H1 (cell line): ENCODE results near the gene DCLK1. TPM values are rescaled to one million over a fixed set of nuclear protein-coding genes. Genes with fewer than 3 reads are reported as not detected.

ENCODE experiments used
- CTCF ChIA-PET: fragments of 300-600 bp; sonication (Branson Sonifier 250); formaldehyde crosslinking; loops from one replicate; lab custom pipeline; 2021; ENCODE audit not compliant: partially characterized antibody; lab: Charles Lee
- POLR2A ChIA-PET: fragments of 300-600 bp; sonication (Branson Sonifier 250); formaldehyde crosslinking; loops from one replicate; lab custom pipeline; 2021; ENCODE audit warnings: inconsistent platforms; ENCODE audit not compliant: partially characterized antibody; lab: Charles Lee
- DNase-seq, 2 experiments: peaks; one replicate each; pipeline versions ENCODE4 v3.0.0 to v3.0.0-alpha.2; 2010 to 2022; ENCODE audit warnings: low spot score in 2 of 2, low read depth in 1 of 2, mixed read lengths in 1 of 2
- FAIRE-seq: peaks from 2 replicates; lab custom pipeline; 2011; peaks lifted over from hg19 to GRCh38; lab: Jason Lieb, UNC
- H2AFZ ChIP-seq: 2 replicates; pipeline ENCODE4 v1.8.1; 2012; ENCODE audit warnings: low read length, inconsistent platforms
- H2AK5ac ChIP-seq: 2 replicates; pipeline ENCODE4 v1.6.1; 2013; ENCODE audit warnings: low read depth, low read length
- H2BK120ac ChIP-seq: replicated peaks from 2 replicates; pipeline ENCODE3; 2013; ENCODE audit warnings: low read depth, low read length, inconsistent platforms
- H2BK12ac ChIP-seq: 2 replicates; pipeline ENCODE4 v1.6.1; 2013; ENCODE audit warnings: low read depth, low read length
- H2BK15ac ChIP-seq: 2 replicates; pipeline ENCODE4 v1.6.1; 2013; ENCODE audit warnings: low read length
- H2BK20ac ChIP-seq: 2 replicates; pipeline ENCODE4 v1.6.1; 2013; ENCODE audit warnings: low read length
- H2BK5ac ChIP-seq: 2 replicates; pipeline ENCODE4 v1.6.1; 2013; ENCODE audit warnings: low read depth, low read length
- H3K14ac ChIP-seq: 2 replicates; pipeline ENCODE4 v1.6.1; 2013; ENCODE audit warnings: inconsistent platforms; ENCODE audit not compliant: insufficient read length
- H3K18ac ChIP-seq: 2 replicates; pipeline ENCODE4 v1.6.1; 2013; ENCODE audit warnings: low read length; ENCODE audit errors: extremely low read depth
- H3K23ac ChIP-seq: 2 replicates; pipeline ENCODE4 v1.6.1; 2013; ENCODE audit warnings: inconsistent platforms; ENCODE audit not compliant: insufficient read length
- H3K23me2 ChIP-seq: 2 replicates; pipeline ENCODE4 v1.6.1; 2013; ENCODE audit warnings: low read depth, low read length
- H3K27ac ChIP-seq: 2 replicates; pipeline ENCODE4 v1.6.1; 2011; ENCODE audit warnings: low read depth, low read length, inconsistent platforms
- H3K27me3 ChIP-seq, 4 experiments: replicated peaks in 1 of 4; 1 replicate in 1 of 4; 2 replicates in 3 of 4; pipeline versions ENCODE4 v1.6.1 to v1.8.1; 2011 to 2013; ENCODE audit warnings: low read length in 3 of 4, mild to moderate bottlenecking in 3 of 4, inconsistent platforms in 2 of 4, mixed read lengths in 2 of 4, moderate library complexity in 1 of 4; ENCODE audit not compliant: control insufficient read depth in 3 of 4, insufficient read depth in 3 of 4; ENCODE audit errors: extremely low read depth in 1 of 4
- H3K36me3 ChIP-seq, 4 experiments: 2 replicates each; pipeline versions ENCODE4 v1.6.1 to v1.8.1; 2011 to 2013; ENCODE audit warnings: mild to moderate bottlenecking in 4 of 4, low read length in 3 of 4, moderate library complexity in 2 of 4, control low read depth in 1 of 4, inconsistent platforms in 1 of 4; ENCODE audit not compliant: insufficient read depth in 4 of 4, control insufficient read depth in 2 of 4
- H3K4ac ChIP-seq: replicated peaks from 2 replicates; pipeline ENCODE3; 2013; ENCODE audit warnings: low read length, low read depth, mixed read lengths, inconsistent platforms; ENCODE audit not compliant: insufficient read length
- H3K4me1 ChIP-seq, 4 experiments: replicated peaks in 1 of 4; 1 replicate in 1 of 4; 2 replicates in 3 of 4; pipeline versions ENCODE4 v1.6.1 to v1.8.1; 2011 to 2013; ENCODE audit warnings: low read length in 3 of 4, inconsistent platforms in 2 of 4, mixed read lengths in 1 of 4; ENCODE audit not compliant: insufficient read depth in 4 of 4, control insufficient read depth in 3 of 4
- H3K4me2 ChIP-seq, 2 experiments: 2 replicates each; pipeline versions ENCODE4 v1.6.1 to v1.8.1; 2011 to 2013; ENCODE audit warnings: low read depth in 2 of 2, low read length in 2 of 2, control low read depth in 1 of 2, inconsistent platforms in 1 of 2, mild to moderate bottlenecking in 1 of 2; ENCODE audit not compliant: insufficient read depth in 1 of 2
- H3K4me3 ChIP-seq, 4 experiments: fragments of 200-600, 300-600 bp in 1 of 4; sonication (generic), shearing (Covaris generic), sonication (Bioruptor Twin) in 1 of 4; 2 replicates each; pipeline versions ENCODE4 v1.5.1 to v1.8.1; 2011 to 2016; ENCODE audit warnings: low read length in 4 of 4, low read depth in 3 of 4, control low read depth in 2 of 4, inconsistent platforms in 2 of 4, mild to moderate bottlenecking in 2 of 4, mixed read lengths in 1 of 4, moderate library complexity in 1 of 4; ENCODE audit not compliant: insufficient read depth in 2 of 4; ENCODE audit errors: extremely low read depth in 1 of 4
- H3K56ac ChIP-seq: replicated peaks from 2 replicates; pipeline ENCODE3; 2013; ENCODE audit warnings: low read depth, mild to moderate bottlenecking, mixed read lengths, low read length, inconsistent platforms; ENCODE audit not compliant: insufficient read length
- H3K79me1 ChIP-seq: 2 replicates; pipeline ENCODE4 v1.6.1; 2013; ENCODE audit warnings: low read depth, low read length, control low read depth
- H3K79me2 ChIP-seq, 2 experiments: 2 replicates each; pipeline versions ENCODE4 v1.6.1 to v1.8.1; 2012 to 2013; ENCODE audit warnings: low read length in 2 of 2, mild to moderate bottlenecking in 2 of 2, inconsistent platforms in 1 of 2; ENCODE audit not compliant: insufficient read depth in 2 of 2, control insufficient read depth in 1 of 2
- H3K9ac ChIP-seq, 4 experiments: replicated peaks in 1 of 4; 1 replicate in 1 of 4; 2 replicates in 3 of 4; pipeline versions ENCODE4 v1.6.1 to v1.8.1; 2011 to 2013; ENCODE audit warnings: low read depth in 3 of 4, low read length in 3 of 4, control low read depth in 2 of 4, mild to moderate bottlenecking in 2 of 4, moderate library complexity in 2 of 4, inconsistent platforms in 1 of 4; ENCODE audit errors: extremely low read depth in 1 of 4
- H3K9me3 ChIP-seq, 2 experiments: 2 replicates each; pipeline versions ENCODE4 v1.6.1 to v1.8.1; 2012 to 2013; ENCODE audit warnings: mild to moderate bottlenecking in 2 of 2, moderate library complexity in 2 of 2, control low read depth in 1 of 2, inconsistent platforms in 1 of 2, low read depth in 1 of 2, low read length in 1 of 2, mixed read lengths in 1 of 2; ENCODE audit not compliant: insufficient read depth in 2 of 2
- H4K20me1 ChIP-seq, 2 experiments: replicated peaks in 1 of 2; 2 replicates each; pipeline versions ENCODE3 to v1.8.1; 2011 to 2013; ENCODE audit warnings: inconsistent platforms in 2 of 2, low read length in 2 of 2, mild to moderate bottlenecking in 1 of 2; ENCODE audit not compliant: insufficient read depth in 2 of 2, control insufficient read depth in 1 of 2
- H4K5ac ChIP-seq: 2 replicates; pipeline ENCODE4 v1.6.1; 2013; ENCODE audit warnings: low read length, low read depth, mixed read lengths, inconsistent platforms; ENCODE audit not compliant: insufficient read length
- H4K8ac ChIP-seq: 2 replicates; pipeline ENCODE4 v1.8.0; 2013; ENCODE audit warnings: mild to moderate bottlenecking, moderate library complexity, low read length, inconsistent platforms; ENCODE audit not compliant: insufficient read depth; ENCODE audit errors: extremely low read depth
- H4K91ac ChIP-seq: replicated peaks from 2 replicates; pipeline ENCODE3; 2013; ENCODE audit warnings: low read length, mixed read lengths, inconsistent platforms; ENCODE audit not compliant: insufficient read length
- ATF2 ChIP-seq: IDR thresholded peaks from 2 replicates; pipeline ENCODE4 v1.6.1; 2012; ENCODE audit warnings: low read length, inconsistent platforms
- CTBP2 ChIP-seq: IDR thresholded peaks from 2 replicates; pipeline ENCODE4 v1.7.0; 2011; ENCODE audit warnings: borderline replicate concordance, mild to moderate bottlenecking, moderate library complexity, mixed read lengths, low read length; ENCODE audit not compliant: insufficient read depth, insufficient read length
- CTCF ChIP-seq, 3 experiments: IDR thresholded peaks; 1 replicate in 2 of 3; 2 replicates in 1 of 3; pipeline versions ENCODE4 v1.5.1 to v1.6.1; 2011; ENCODE audit warnings: low read length in 3 of 3, mild to moderate bottlenecking in 3 of 3, inconsistent platforms in 2 of 3, low read depth in 1 of 3, moderate library complexity in 1 of 3; ENCODE audit not compliant: insufficient read depth in 1 of 3; ENCODE audit errors: control extremely low read depth in 1 of 3
- MAFK ChIP-seq: IDR thresholded peaks from 2 replicates; pipeline ENCODE4 v1.6.1; 2012; ENCODE audit warnings: low read depth, mild to moderate bottlenecking, improper control_type of control experiment, low read length
- POLR2A ChIP-seq, 2 experiments: IDR thresholded peaks; 1 replicate in 1 of 2; 2 replicates in 1 of 2; pipeline ENCODE4 v1.6.1; 2011; ENCODE audit warnings: low read depth in 2 of 2, low read length in 2 of 2, mild to moderate bottlenecking in 2 of 2; ENCODE audit errors: control extremely low read depth in 1 of 2
- RBBP5 ChIP-seq: IDR thresholded peaks from 2 replicates; pipeline ENCODE4 v1.7.1; 2012; ENCODE audit warnings: low read depth, mild to moderate bottlenecking, inconsistent platforms, low read length, moderate library complexity, borderline replicate concordance
- RFX5 ChIP-seq: IDR thresholded peaks from 2 replicates; pipeline ENCODE4 v1.6.1; 2011; ENCODE audit warnings: low read depth, low read length, improper control_type of control experiment, borderline replicate concordance
- RNF2 ChIP-seq: fragments of 200-900, 300-1000 bp; sonication (generic); IDR thresholded peaks from 2 replicates; pipeline ENCODE4 v1.7.1; 2016; ENCODE audit warnings: borderline replicate concordance, low read depth, mild to moderate bottlenecking, antibody characterized with exemption, low read length; ENCODE audit not compliant: poor library complexity, severe bottlenecking; ENCODE audit errors: missing control alignments
- SIX5 ChIP-seq: IDR thresholded peaks from 2 replicates; pipeline ENCODE4 v1.6.1; 2011; ENCODE audit warnings: mild to moderate bottlenecking, low read depth, low read length
- WGBS, 2 experiments: shearing (Covaris generic) in 1 of 2; methylation state at CpG; one replicate each; pipeline versions ENCODE4 v1.1.6 to v1.1.7; 2013 to 2015; ENCODE audit warnings: low lambda C conversion rate in 2 of 2, mixed read lengths in 2 of 2, inconsistent platforms in 1 of 2, low coverage in 1 of 2, missing lambda C conversion rate in 1 of 2; ENCODE audit not compliant: insufficient replicate concordance in 2 of 2, insufficient coverage in 1 of 2, insufficient read length in 1 of 2; ENCODE audit errors: extremely low coverage in 1 of 2, missing lambda C conversion rate in 1 of 2; 5-methylcytosine and 5-hydroxymethylcytosine counted together
- polyA plus RNA-seq, 7 experiments: library from polyadenylated mRNA; depleted of rRNA in 3 of 7; stranded (reverse) in 5 of 7; unstranded in 2 of 7; fragments of >200 nt in 5 of 7; fragments of 200-250 nt in 2 of 7; gene quantifications; 1 replicate in 5 of 7; 2 replicates in 1 of 7; 4 replicates in 1 of 7; pipeline versions ENCODE4 v1.2.1 to v1.2.3, GENCODE V29; 2011 to 2013; ENCODE audit warnings: missing spikeins in 2 of 7, mixed read lengths in 2 of 7
- total RNA-seq: library from RNA; stranded (reverse); fragmentation: NEBNext Ultra II Directional; extraction: Animal tissue kit (Norgen Biotek cat#: 25700); gene quantifications from 2 replicates; pipeline ENCODE4 v1.2.1, GENCODE V29; 2021

DCLK1 gene
- total and polyA plus RNA-seq, 2 of the 8 experiments (the other 6 are each of a cell fraction or from before 2014, with no cell fraction given) = 22.8 to 41.0 TPM

- H4K5ac ChIP-seq = no peak overlapping the region
- H2BK15ac ChIP-seq = no peak overlapping the region
- no peak for DNase-seq
- H3K79me1 ChIP-seq = no peaks in the 10 kb centered on the region
- no peaks in the 10 kb centered on the region; a peak in 1 of 7 replicates for H3K4me1 ChIP-seq
- no peak overlapping the region for H2BK5ac ChIP-seq
- no peak overlapping the region for H3K9ac ChIP-seq
- H3K4me2 ChIP-seq = no peak overlapping the region
- H3K36me3 ChIP-seq = peaks cover 0 to 3% (median 2%) of the 10 kb centered on the region in 4 experiments; a peak in 1 of 8 replicates
- H3K4ac ChIP-seq = no peak overlapping the region
- no peaks in the 10 kb centered on the region for H3K79me2 ChIP-seq
- H2AK5ac ChIP-seq = no peak overlapping the region
- no peaks in the 10 kb centered on the region for H4K20me1 ChIP-seq
- ChIA-PET CTCF (interaction anchor here (0.7 to 4.3 kb wide), 11 partner anchors 9 to 542 kb away, joined by 3 to 81 read pairs (median 3); no protein-coding TSS in a partner anchor), POLR2A (interaction anchor here (1.2 to 1.3 kb wide), 2 partner anchors 298 to 301 kb away, joined by 3 to 5 read pairs; no protein-coding TSS in a partner anchor)
- H3K27ac ChIP-seq = no peak overlapping the region
- no peaks in the 10 kb centered on the region for H3K27me3 ChIP-seq
- H4K8ac ChIP-seq = no peak overlapping the region
- no peak overlapping the region for H3K23ac ChIP-seq
- H2BK20ac ChIP-seq = no peak overlapping the region
- no peak for FAIRE-seq
- no peak overlapping the region for H4K91ac ChIP-seq
- H3K56ac ChIP-seq = no peak overlapping the region
- H2AFZ ChIP-seq = no peak overlapping the region
- no peak overlapping the region for H3K14ac ChIP-seq
- no peak overlapping the region for H3K4me3 ChIP-seq
- 78% methylated on average over 2 of the region's 2 CpGs; no CpG with 5 or more reads in 1 of the 2 experiments for WGBS, 2 experiments
- H3K18ac ChIP-seq = no peak overlapping the region
- no peak overlapping the region for H2BK12ac ChIP-seq
- no peak overlapping the region for H2BK120ac ChIP-seq
- H3K23me2 ChIP-seq = no peaks in the 10 kb centered on the region
- peaks cover 13 to 27% of the 10 kb centered on the region in 2 experiments; a peak in 3 of 4 replicates for H3K9me3 ChIP-seq
- TF ChIP-seq MAFK (no peak), RFX5 (no peak), CTBP2 (no peak), RNF2 (no peak), SIX5 (no peak), ATF2 (no peak), CTCF (IDR thresholded peaks at IDR 0.05; ENCODE audit: control extremely low read depth in 1 of 3, insufficient read depth in 1 of 3, low read depth in 1 of 3, low read length in 3 of 3) (no peak), POLR2A (IDR thresholded peaks at IDR 0.05; ENCODE audit: control extremely low read depth in 1 of 2, low read depth in 2 of 2, low read length in 2 of 2) (no peak), RBBP5 (no peak)
Observed at GRCh38 chr13:35977060-35977459, 154.1 kb downstream of the DCLK1 start.
